HG03469 (cell line): Measurements from ENCODE around the gene COL1A2.
A peak's percentile ranks its signal among the peaks of the same experiment; 100 is the strongest.

ENCODE experiments used
- ATAC-seq: cut with Tn5 transposase; IDR thresholded peaks from one replicate; pipeline ENCODE4 v1.9.1; 2021; ENCODE audit warnings: mild to moderate bottlenecking, moderate library complexity, moderate number of reproducible peaks; ENCODE audit not compliant: unreplicated experiment

COL1A2 gene

GRCh38 chr7:94432281-94432670 is 37.6 kb downstream of the COL1A2 start:
- no peak for ATAC-seq

- no peak for ATAC-seq
Observed at GRCh38 chr7:94432817-94433216, 38.1 kb downstream of the COL1A2 start.

- ATAC-seq = no peak
Observed at GRCh38 chr7:94433224-94433623, 38.5 kb downstream of the COL1A2 start.

GRCh38 chr7:94434042-94434441 is 39.3 kb downstream of the COL1A2 start:
- ATAC-seq = no peak

GRCh38 chr7:94436018-94436604 is 41.4 kb downstream of the COL1A2 start:
- peak; percentile 92 for ATAC-seq

- no peak for ATAC-seq
Observed at GRCh38 chr7:94436700-94437099, 42.0 kb downstream of the COL1A2 start.

- ATAC-seq = no peak
Observed at GRCh38 chr7:94439893-94440381, 45.2 kb downstream of the COL1A2 start.

DNA sequence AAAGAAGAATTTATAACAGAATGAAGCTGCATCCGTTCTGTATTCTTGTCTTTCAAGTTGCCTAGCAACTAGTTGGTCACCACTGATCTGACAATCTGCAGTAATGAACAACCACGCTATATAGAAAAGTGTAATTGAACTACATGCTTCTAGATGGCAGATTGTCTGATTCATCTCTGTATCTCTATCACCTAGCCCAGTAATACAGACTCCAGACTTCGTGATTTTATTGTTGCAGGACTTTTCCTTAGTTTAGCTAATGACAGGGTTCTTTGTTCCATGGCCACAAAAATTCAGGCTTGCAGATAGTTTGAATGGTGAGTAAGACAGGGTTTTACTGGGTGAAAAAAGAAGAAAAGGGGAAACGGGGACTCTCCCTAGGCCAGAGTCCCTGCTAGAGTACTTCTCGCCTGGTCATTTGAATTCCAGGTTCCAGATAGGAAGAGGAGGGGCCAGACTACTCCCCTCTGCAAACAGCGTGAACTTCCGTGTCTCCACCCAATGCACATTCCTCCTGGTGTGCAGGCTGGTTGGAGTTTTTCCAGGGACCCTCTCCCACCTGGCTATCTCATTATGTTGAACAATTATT is 45.9 kb downstream of the COL1A2 start:
- ATAC-seq = no peak

DNA sequence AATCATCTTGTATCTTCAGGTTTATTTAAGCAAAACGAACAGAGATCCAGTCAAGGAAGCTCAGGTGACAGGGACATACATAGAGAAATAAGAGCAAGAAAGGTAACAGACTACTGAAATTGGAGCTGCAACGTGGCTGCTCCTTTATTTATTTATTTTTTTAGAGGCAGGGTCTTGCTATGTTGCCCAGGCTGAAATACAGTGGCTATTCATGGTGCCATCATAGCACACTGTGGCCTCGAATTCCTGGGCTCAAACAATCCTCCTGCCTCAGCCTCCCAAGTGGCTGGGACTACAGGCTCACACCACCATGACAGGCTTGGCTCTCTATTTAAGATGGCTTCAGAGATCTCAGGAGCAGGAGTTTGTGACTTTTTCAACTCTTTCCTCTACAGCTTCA is 46.4 kb downstream of the COL1A2 start:
- no peak for ATAC-seq

GRCh38 chr7:94442639-94443038 is 47.9 kb downstream of the COL1A2 start:
- no peak for ATAC-seq

- no peak for ATAC-seq
Observed at GRCh38 chr7:94444813-94445212, 50.1 kb downstream of the COL1A2 start.

- ATAC-seq = no peak
Observed at GRCh38 chr7:94445696-94446194, 51.0 kb downstream of the COL1A2 start.

GRCh38 chr7:94446308-94446707 is 51.6 kb downstream of the COL1A2 start:
- ATAC-seq = no peak

- ATAC-seq = peak; percentile 60
Observed at GRCh38 chr7:94449151-94449725, 54.5 kb downstream of the COL1A2 start.

DNA sequence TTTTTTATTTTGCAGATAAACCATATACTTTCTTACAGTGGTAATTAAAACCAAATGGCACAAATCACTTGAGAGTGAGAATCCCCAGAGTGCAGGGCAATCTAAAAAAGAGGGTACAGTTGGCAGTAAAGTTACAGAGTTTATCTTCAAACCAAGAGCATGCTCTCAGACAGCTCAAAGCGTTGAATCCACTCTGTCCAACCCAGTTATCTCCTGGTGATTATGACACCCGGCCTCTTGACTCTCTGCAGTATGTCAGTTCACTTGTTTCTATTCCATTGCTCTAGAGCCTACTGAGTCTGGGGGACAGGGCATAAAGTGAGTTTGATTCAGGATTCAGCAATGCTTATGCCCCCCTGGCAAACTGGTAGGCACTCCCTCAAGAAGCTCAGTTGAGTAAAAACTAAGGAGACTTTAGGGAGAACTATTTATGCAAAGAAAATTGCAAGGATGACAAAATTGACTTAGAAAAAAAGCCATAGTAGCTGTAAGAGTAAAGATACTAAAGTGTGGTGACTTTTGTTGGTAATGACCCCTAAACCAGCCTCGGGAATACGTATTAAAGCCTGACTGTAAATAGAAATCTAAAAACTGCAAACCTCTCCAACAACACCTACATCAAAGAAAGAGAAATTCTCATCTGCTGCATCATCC is 55.5 kb downstream of the COL1A2 start:
- ATAC-seq = no peak

DNA sequence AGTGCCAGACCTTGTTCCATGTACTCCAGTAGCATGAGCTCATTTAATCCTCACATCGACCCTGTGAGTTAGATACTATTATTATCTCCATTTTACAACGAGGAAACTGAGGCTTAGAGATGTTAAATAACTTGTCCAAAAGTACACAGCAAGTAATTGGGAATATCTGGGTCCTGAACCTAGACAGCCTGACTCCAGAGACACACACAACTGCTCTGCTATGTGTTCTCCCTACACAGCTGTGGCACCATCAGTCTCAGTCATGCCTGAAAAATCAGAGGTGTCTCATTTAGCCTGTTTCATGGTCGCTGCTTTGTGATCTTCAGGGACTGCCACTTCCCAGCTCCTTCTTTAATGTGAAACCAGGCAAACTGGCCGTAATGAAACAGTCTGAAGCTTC is 56.5 kb downstream of the COL1A2 start:
- no peak for ATAC-seq

GRCh38 chr7:94452239-94452638 is 57.5 kb downstream of the COL1A2 start:
- no peak for ATAC-seq

- ATAC-seq = no peak
Observed at GRCh38 chr7:94453898-94454297, 59.2 kb downstream of the COL1A2 start.

GRCh38 chr7:94458041-94458440 is 63.3 kb downstream of the COL1A2 start:
- no peak for ATAC-seq

DNA sequence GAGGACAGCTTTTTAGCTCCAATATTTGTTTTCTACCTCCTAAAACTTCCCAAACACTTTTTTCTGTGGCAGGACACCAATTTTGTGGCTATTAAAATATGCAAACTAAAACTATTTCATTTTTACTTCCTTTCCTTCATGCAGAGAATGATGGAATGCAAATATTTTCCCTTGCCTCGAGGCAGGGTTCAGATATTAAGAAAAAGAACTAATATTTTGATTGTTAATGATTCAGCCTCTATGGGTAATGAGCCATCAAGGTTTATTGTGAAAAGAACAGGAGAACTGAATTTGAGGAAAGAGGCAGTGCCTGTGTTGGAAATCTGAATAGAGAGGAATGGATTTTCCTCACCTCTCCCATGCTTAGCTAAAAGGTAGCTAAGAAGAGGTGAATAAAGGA is 71.8 kb downstream of the COL1A2 start:
- no peak for ATAC-seq

- ATAC-seq = no peak
Observed at GRCh38 chr7:94471604-94472003, 76.9 kb downstream of the COL1A2 start.

GRCh38 chr7:94472608-94473007 is 77.9 kb downstream of the COL1A2 start:
- peak; percentile 54 for ATAC-seq
